Kidney (tissue), 14 donors: ENCODE results near the gene PRXL2A. TPM values are rescaled to one million over a fixed set of nuclear protein-coding genes. Genes with fewer than 3 reads are reported as not detected.
A peak's percentile ranks its signal among the peaks of the same experiment; 100 is the strongest.

Experiments
- DNase-seq, 5 donors: peaks; one replicate each; pipeline ENCODE4 v3.0.0-alpha.2; 2013 to 2020
- FAIRE-seq: peaks from 2 replicates; lab custom pipeline; 2012; peaks lifted over from hg19 to GRCh38; lab: Jason Lieb, UNC
- H3K27ac ChIP-seq, 2 donors: one replicate each; pipeline ENCODE4 v1.7.0; 2013; ENCODE audit warnings: low read depth in 2 of 2, low read length in 2 of 2, inconsistent platforms in 1 of 2
- H3K27me3 ChIP-seq: one replicate; pipeline ENCODE4 v1.7.1; 2013; ENCODE audit warnings: low read length, inconsistent platforms; ENCODE audit not compliant: control insufficient read depth, insufficient read depth
- H3K36me3 ChIP-seq, 3 donors: one replicate each; pipeline versions ENCODE4 v1.7.0 to v1.7.1; 2013; ENCODE audit warnings: low read length in 3 of 3, control low read depth in 1 of 3, inconsistent platforms in 1 of 3; ENCODE audit not compliant: insufficient read depth in 3 of 3, control insufficient read depth in 2 of 3
- H3K4me1 ChIP-seq, 3 donors: one replicate each; pipeline versions ENCODE4 v1.7.0 to v1.7.1; 2013; ENCODE audit warnings: low read length in 3 of 3, inconsistent platforms in 1 of 3, low read depth in 1 of 3; ENCODE audit not compliant: control insufficient read depth in 2 of 3, insufficient read depth in 2 of 3
- H3K4me3 ChIP-seq, 3 donors: one replicate each; pipeline versions ENCODE4 v1.7.0 to v1.8.1; 2013; ENCODE audit warnings: low read length in 3 of 3, control low read depth in 1 of 3, inconsistent platforms in 1 of 3
- H3K9ac ChIP-seq, 3 donors: one replicate each; pipeline versions ENCODE4 v1.7.0 to v1.7.1; 2013; ENCODE audit warnings: low read length in 3 of 3, control low read depth in 1 of 3, inconsistent platforms in 1 of 3
- H3K9me3 ChIP-seq, 3 donors: one replicate each; pipeline versions ENCODE4 v1.7.0 to v1.7.1; 2013; ENCODE audit warnings: low read length in 3 of 3, control low read depth in 1 of 3, inconsistent platforms in 1 of 3; ENCODE audit not compliant: control insufficient read depth in 2 of 3, insufficient read depth in 1 of 3
- intact Hi-C: fragments of 100-400 bp; cut with DNase I; formaldehyde crosslinking; loops from one replicate; pipeline ENCODE4 v1.11.1; 2022
- polyA plus RNA-seq: library from polyadenylated mRNA; stranded (reverse); fragments of 350-450 nt; fragmentation: Illumina TruSeq; extraction: RNeasy Lipid Tissue Mini Kit (QIAGEN cat#74804); gene quantifications from one replicate; pipeline ENCODE4 v1.2.3, GENCODE V29; 2014; ENCODE audit warnings: low read depth, low replicate concordance; ENCODE audit not compliant: insufficient read depth
- total RNA-seq: library from RNA; stranded (reverse); fragmentation: NEBNext Ultra II Directional; extraction: Animal tissue kit (Norgen Biotek cat#: 25700); gene quantifications from one replicate; pipeline ENCODE4 v1.2.1, GENCODE V29; 2021
- TF ChIP-seq, protein P1 (sequence below): IDR thresholded peaks from 3 replicates; pipeline ENCODE4 v1.5.1; 2012; ENCODE audit warnings: mild to moderate bottlenecking, moderate library complexity, borderline replicate concordance; ENCODE audit not compliant: insufficient read depth; ENCODE audit errors: extremely low read depth
- donor health status: control.
- donor health status: control.
- donor health status: control.
- donor health status: control.
- donor health status: control.
- donor health status: DM: yes; HTN: yes; CAD: no.
- donor health status: Normal renal cell carcinoma (clear cell type).

Gene PRXL2A
- total and polyA plus RNA-seq, 2 donors from 2014 or later, result 69.4 to 101 TPM

DNA sequence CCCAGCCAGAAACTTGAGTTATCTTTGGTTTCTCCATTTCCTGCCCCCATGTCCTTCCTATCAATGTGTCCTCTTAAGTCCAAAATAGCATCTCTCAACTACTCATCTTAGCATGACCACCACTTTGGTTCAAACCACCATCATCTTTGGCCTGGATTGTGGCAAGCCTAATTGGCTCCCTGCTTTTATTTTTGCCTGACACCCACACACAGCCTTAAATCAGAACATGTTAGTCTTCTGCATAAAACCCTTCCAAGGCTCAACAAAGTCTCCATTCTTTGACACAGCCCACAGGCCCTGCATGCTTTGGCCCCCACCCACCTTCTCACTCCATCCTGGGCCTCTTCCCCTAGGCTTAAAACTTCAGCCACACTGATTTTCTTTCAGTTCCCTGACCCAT, 43.7 kb downstream of the PRXL2A start:
- H3K36me3 ChIP-seq, result no peaks in the 10 kb centered on the region
- H3K9me3 ChIP-seq, result no peaks in the 10 kb centered on the region
- no peak for DNase-seq
- intact Hi-C loops, result no loop called here
- H3K4me1 ChIP-seq, result peaks cover 0 to 23% (median 16%) of the 10 kb centered on the region in 3 donors
- no peak overlapping the region for H3K4me3 ChIP-seq
- H3K9ac ChIP-seq, result no peak overlapping the region
- TF ChIP-seq, protein P1, sequence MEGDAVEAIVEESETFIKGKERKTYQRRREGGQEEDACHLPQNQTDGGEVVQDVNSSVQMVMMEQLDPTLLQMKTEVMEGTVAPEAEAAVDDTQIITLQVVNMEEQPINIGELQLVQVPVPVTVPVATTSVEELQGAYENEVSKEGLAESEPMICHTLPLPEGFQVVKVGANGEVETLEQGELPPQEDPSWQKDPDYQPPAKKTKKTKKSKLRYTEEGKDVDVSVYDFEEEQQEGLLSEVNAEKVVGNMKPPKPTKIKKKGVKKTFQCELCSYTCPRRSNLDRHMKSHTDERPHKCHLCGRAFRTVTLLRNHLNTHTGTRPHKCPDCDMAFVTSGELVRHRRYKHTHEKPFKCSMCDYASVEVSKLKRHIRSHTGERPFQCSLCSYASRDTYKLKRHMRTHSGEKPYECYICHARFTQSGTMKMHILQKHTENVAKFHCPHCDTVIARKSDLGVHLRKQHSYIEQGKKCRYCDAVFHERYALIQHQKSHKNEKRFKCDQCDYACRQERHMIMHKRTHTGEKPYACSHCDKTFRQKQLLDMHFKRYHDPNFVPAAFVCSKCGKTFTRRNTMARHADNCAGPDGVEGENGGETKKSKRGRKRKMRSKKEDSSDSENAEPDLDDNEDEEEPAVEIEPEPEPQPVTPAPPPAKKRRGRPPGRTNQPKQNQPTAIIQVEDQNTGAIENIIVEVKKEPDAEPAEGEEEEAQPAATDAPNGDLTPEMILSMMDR, result no peak
- H3K27ac ChIP-seq, result no peak overlapping the region
- no peak for FAIRE-seq
- H3K27me3 ChIP-seq, result no peaks in the 10 kb centered on the region

DNA sequence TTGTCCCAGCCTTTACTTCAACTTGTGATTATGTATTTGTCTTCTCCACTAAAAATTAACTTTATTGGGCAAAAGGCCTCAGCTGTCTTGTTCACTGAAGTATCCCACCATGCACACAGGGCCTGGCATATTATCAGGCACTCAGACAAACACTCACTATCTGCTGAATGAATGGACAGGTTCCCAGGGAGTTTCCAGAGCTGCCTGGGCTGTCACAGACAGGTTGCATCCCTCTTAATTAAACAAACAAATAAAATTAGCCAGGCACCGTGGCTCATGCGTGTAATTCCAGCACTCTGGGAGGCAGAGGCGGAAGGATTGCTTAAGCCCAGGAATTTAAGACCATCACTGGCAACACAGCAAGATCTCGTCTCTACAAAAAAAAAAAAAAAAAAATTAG, 44.3 kb downstream of the PRXL2A start:
- no peak overlapping the region for H3K9ac ChIP-seq
- DNase-seq (peak in 1 of 5 donors; percentile 63), FAIRE-seq (no peak)
- H3K27ac ChIP-seq, result peak overlapping the region in 1 of 2 donors; percentile 37
- no peaks in the 10 kb centered on the region for H3K36me3 ChIP-seq
- no peaks in the 10 kb centered on the region for H3K27me3 ChIP-seq
- H3K4me3 ChIP-seq, result no peak overlapping the region
- intact Hi-C loops, result no loop called here
- TF ChIP-seq, protein P1, result no peak
- H3K4me1 ChIP-seq, result peaks cover 0 to 26% (median 18%) of the 10 kb centered on the region in 3 donors
- no peaks in the 10 kb centered on the region for H3K9me3 ChIP-seq

DNA sequence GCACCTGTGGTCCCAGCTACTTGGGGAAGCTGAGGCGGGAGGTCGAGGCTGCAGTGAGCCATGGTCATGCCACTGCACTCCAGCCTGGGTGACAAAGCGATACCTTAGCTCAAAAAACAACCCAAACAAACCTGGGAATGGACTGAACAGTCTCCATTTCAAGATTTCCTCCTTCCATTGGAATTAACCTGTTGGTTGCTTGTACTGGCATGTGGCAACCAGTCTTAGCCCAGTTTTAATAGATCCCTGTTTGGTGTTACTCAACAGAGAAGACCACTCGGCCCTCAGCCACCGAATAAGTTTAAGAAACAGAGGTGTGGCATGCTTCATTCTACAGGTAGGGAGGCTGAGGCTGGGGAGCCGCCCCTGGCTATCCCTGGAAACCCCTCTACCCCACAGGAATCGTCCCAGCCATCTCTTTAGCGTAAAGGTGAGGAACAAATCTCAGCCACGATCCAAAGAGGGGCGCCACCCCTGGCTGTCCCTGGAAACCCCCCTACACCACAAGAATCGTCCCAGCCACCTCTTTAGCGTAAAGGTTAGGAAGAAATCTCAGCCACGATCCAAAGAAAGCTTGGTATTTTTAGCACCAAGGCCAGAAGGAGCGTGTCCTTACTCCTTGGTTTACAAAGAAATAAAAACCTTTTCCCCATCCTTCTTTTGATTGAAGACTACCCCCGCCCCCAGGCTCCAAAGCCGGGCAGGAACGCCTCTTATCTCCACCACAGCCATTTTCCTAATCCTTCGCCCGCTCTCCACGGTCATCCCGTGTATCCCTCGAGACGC, 44.9 kb downstream of the PRXL2A start:
- Histone ChIP-seq H3K4me3 (peak overlapping the region; percentile 12 to 48 (median 30)), H3K27me3 (no peaks in the 10 kb centered on the region), H3K9ac (peak overlapping the region; percentile 7 to 29 (median 14)), H3K27ac (peak overlapping the region; percentile 37 to 75), H3K9me3 (no peaks in the 10 kb centered on the region), H3K36me3 (no peaks in the 10 kb centered on the region), H3K4me1 (peaks cover 0 to 32% (median 23%) of the 10 kb centered on the region in 3 donors)
- TF ChIP-seq, protein P1, result no peak
- FAIRE-seq (no peak), DNase-seq (peak in 1 of 5 donors; percentile 37)
- intact Hi-C loops, result no loop called here
